Activated CD4-positive, CD25-positive, alpha-beta regulatory T cell treated with anti-CD3 and anti-CD28 coated beads, Interleukin-2, amount 50 U/mL, for 24 hours (primary cell): ENCODE data around the gene TMC1.
"Not testable (repeated sequence)": the region's sequence is repeated elsewhere in the genome, so short reads cannot be mapped to it uniquely, and the experiment has no call there.

Experiments used
- ATAC-seq, 2 donors: fragments of 150-1000 bp; cut with Tn5 transposase; one replicate each; pipeline ENCODE4 v1.10.0; 2021; ENCODE audit warnings: mild to moderate bottlenecking in 1 of 2, moderate library complexity in 1 of 2

The TMC1 gene

GRCh38 chr9:72775570-72775969 lies 254.2 kb downstream of the TMC1 start:
- no peak for ATAC-seq

DNA sequence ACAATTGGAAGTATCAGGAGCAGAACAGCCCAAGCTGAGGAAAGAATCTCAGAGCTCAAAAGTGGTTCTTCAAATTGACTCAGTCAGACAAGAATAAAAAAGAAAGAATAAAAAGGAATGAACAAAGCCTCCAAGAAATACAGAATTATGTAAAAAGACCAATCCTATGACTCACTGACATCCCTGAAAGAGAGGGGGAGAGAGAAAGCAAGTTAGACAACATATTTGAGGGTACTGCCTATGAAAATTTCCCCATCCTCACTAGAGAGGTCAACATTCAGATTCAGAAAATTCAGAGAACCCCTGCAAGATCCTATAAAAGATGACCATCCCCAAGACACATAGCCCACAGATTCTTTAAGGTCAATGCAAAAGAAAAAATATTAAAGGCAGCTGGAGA lies 258.2 kb downstream of the TMC1 start:
- no peak for ATAC-seq

DNA sequence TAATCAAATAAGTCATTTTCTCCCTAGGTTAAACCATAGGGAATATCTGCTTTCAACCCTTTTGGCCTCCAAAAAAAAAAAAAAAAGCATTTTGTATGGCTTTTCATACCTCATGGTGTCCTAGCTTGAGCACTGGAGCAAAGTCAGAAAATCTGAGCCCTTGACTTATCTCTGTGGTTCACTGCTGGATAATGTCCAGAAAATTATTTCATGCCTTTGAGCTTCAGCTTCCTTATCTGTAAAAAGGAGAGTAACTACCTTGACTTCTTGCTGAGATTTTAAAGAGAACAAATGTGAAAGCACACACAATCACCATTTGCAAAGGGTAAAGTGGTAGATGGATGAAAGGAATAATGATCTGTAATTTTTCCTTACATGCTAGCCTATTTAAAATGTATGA lies 265.5 kb downstream of the TMC1 start:
- no peak for ATAC-seq

- no peak for ATAC-seq
Measured at GRCh38 chr9:72788966-72789735, 267.7 kb downstream of the TMC1 start.

GRCh38 chr9:72789885-72790284 lies 268.5 kb downstream of the TMC1 start:
- ATAC-seq = no peak

DNA sequence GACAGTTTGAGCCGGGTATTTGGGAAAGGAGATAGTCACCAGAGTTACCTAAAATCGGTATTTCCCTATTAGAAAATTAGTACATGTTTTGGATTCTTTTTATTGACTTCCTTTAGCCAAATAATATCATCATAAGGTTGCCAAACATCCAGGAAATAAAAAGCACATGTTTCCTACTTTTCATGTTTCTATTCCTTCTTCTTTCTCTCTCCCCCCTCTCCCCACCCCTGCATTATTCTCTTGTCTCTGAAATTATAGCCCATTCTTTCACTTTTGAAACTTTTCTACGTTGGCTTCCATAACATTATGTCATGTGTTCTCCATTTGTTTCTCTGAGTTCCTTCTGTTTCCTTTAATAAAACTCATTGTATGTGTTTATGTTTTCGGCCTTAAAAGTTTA lies 269.6 kb downstream of the TMC1 start:
- ATAC-seq = no peak

- ATAC-seq = no peak
Measured at GRCh38 chr9:72791436-72791835, 270.0 kb downstream of the TMC1 start.

GRCh38 chr9:72794946-72795345 lies 273.5 kb downstream of the TMC1 start:
- no peak for ATAC-seq

DNA sequence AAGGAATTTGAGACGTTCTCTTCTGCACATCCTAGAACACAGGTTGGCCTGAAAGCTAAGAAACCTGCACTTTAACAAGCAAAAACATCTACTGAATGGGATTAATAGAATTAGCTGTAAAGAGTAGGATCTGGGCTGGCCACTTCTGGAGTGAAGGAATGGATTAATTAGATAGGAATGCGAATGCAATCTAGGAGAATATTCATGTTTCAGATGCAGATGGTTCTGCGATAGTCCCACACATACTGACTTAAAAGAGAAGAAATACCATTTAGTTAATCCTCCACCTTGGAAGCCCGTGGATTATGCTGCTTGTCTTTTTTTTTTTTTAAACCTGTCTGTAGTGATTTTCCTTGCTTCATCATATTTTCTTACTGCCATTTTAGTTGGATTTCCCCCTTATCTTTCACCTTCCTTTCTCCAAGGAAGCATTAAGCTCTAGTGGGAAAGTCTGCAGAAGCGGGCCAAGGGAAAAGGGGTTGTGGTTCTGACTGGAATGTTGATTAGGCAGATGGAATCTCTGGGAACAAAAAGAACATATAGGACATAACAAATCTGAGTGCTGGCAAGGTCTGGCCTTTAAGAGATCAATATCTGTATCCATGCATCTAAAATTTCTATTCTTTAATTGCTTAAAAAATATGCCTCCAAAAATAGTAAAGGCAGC lies 279.1 kb downstream of the TMC1 start:
- ATAC-seq = no peak

- no peak for ATAC-seq
Measured at GRCh38 chr9:72805238-72805637, 283.8 kb downstream of the TMC1 start.

GRCh38 chr9:72806313-72806809 lies 285.0 kb downstream of the TMC1 start:
- ATAC-seq = not testable (repeated sequence)

DNA sequence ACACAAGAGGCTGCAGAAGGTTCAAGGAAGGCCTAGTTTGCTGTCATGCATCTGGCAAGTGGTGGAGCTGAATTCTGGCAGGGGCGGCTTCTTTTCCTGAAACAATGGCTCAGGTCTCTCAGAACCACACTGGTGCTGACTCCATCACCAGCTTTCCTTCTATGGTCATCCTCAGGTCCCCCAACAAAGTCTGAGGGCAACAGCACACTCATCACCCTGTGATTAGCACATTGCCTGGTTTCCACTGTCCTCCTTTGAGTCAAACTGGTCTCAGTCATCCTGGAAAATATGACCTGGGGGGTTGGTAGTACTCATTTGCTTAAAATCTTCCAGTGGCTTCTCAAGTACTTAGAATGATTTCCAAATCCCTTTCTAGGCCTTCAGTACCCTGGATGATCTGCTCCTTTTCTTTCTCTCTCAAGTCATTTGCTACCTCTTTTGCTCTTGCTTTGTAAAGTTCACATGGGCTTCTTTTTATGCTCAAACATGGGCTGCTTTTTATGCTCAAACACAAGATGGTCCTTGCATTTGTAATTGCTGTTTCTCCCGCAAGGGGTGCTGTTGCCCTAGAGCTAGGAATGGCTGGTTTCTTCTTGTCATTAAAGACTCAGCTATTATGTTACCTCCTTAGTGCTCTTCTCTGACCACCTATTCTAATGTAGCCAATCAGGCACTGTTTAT lies 286.5 kb downstream of the TMC1 start:
- ATAC-seq = no peak

DNA sequence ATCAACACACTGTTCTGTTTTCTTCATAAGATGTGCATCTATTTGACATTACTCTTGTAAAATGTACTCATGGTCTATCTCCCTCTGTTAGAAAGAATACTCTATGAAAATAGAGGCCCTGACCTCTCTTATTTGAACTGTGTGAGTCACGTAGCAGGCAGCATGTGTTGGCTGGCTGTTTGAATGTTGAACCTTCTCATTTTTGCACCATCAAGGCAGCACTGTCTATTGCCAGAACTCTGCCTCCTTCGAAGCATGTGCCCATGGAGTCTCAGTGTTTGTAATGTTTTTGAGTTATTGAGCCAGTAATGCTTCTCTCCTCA lies 287.0 kb downstream of the TMC1 start:
- ATAC-seq = no peak

DNA sequence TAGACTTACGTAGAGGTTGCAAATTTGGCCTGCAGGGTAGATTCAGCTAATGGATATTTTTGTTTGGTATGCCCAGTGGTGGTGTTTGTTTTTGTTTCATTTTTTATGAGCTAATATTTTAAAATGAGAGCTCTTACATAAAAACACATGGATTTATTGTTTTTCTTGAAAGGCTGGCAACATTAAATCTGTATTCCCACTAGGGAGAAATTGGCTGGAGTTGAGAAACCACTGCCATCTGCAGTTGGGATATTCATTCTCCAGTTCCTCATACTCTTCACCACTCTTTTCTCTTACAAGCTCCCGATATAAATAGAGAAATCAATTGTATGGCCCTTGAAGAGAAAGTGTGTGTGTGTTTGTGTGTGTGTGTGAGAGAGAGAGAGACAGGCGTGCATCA lies 288.2 kb downstream of the TMC1 start:
- ATAC-seq = no peak

DNA sequence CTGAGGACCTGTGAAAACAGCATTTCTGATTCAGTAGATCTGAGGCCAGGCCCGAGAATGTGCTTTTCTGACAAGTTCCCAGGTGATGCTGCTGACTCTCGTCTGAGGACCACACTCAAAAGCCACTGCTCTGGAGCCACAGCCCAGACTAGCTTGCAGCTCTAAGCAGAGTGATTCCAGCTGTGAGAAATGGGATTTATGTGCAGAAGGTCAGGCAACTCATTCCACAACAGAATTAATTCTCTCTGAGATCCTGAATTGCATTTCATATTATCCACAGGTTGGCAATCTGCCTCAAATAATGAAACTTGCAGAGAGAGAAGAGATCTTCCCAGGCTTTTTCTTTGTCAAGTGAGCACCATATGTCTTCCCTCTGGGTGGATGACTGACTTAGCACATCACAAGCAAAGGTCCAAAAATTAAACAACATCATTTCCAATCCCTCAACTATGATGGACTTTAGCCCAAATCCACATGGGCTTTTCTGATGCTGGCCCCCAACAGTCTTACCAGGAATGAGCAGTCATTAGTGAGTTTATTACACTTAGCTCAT lies 291.2 kb downstream of the TMC1 start:
- no peak for ATAC-seq

DNA sequence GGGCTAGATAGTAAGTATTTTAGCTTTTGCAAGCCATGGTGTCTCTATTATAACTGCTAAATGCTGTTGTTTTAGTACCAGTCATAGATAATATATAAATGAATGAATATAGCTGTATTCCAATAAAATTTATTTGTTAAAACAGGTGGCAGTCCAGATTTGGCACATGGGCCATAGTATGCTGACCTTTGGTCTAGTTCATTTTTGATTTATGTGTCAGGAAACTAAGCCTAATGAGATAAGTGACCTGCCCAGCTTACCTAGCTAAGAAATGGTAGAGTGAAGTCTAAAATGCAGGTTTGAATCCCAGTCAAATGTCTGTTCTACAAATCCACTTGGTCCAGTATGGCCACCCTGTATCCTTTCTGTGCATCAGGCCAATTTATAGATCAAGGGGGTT lies 292.1 kb downstream of the TMC1 start:
- ATAC-seq = no peak

GRCh38 chr9:72814083-72814597 lies 292.7 kb downstream of the TMC1 start:
- no peak for ATAC-seq

GRCh38 chr9:72816666-72817065 lies 295.3 kb downstream of the TMC1 start:
- no peak for ATAC-seq

DNA sequence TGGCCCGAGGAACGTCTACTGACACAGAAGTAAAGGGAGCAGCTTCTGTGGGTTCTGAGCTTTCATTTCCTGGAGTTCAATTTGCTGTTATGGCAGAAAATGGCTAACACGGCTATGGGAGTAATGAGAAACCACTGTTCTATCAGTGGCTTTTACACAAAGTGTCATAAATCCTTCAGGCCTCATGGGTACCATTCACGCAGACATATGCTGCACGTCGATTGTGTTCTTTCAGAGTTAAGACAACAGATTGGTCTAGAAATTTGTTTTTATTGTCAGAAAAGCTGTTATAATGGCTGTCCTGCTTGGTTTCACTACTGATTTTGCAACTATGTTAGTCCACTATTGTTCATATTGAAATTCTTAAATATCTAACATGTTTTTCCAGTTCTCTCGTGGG lies 296.0 kb downstream of the TMC1 start:
- ATAC-seq = no peak

DNA sequence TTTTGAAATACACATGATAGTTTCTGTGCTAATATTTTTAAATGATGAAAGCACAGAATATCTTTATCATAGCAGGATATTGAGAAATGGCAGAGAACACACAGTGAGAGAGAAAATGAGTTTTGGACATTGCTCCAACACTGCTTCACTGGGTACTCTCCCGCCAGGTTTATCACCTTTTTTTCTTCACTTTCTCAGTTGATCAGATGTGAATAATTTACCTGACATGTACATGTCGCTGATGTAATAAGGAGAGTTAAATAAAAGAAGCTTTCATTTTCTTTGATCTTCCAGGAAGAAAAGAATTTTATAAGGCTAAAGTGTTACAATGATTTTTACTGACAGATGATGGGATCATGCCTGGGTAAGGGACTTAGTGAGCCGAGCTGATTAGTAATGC lies 297.0 kb downstream of the TMC1 start:
- ATAC-seq = no peak

GRCh38 chr9:72823971-72824370 lies 302.6 kb downstream of the TMC1 start:
- no peak for ATAC-seq

- ATAC-seq = no peak
Measured at GRCh38 chr9:72826996-72827949, 305.9 kb downstream of the TMC1 start.
